Stimulated activated CD8-positive, alpha-beta memory T cell treated with anti-CD3 and anti-CD28 coated beads, Interleukin-7, amount 100 ng/mL, for 24 hours (primary cell): Measurements from ENCODE around the gene RET.
"Not testable (repeated sequence)": the region's sequence is repeated elsewhere in the genome, so short reads cannot be mapped to it uniquely, and the experiment has no call there.

ENCODE experiments used
- DNase-seq: peaks from one replicate; pipeline ENCODE4 v3.0.0-alpha.2; 2020; ENCODE audit warnings: low read depth

The RET gene

DNA sequence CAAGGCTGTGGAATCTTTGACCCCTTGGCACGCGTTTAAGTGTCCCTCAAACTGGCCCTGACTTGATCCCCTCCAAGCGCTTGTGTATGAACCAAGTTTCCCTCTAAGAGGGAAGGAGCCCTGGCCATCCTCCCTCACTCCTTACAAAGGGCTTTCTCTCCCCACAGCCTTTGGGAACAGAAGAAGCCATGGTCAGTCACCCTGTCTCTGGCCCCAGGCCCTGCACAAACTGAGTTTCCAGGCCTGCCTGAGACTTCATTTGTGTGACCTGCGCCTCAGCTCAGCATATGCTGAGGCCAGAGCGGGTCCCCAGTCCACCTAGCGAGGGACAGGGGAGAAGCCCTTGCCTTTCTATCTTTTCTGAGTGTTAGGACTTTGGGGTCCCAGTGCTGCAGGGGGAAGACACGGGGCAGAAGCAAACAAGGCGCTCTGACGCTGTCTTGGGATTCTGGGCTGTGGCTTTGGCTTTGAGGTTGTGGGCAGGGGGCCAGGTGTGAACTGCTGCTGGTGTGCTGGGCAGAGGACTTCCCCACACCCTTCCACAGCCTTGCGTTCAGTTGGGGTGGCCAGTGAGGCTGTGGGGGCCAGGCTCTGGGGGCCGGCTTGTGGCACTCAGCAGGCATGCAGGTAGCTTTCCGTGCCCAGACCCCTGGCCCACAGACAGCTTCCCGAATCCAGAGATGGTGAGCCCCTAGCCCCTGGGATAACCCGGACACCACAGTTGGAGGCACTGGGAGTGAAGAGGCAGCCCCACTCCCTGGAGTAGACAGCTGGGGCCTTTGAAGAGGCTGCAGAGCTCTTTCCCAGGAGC is 1.5 kb downstream of the RET start:
- no peak for DNase-seq

DNA sequence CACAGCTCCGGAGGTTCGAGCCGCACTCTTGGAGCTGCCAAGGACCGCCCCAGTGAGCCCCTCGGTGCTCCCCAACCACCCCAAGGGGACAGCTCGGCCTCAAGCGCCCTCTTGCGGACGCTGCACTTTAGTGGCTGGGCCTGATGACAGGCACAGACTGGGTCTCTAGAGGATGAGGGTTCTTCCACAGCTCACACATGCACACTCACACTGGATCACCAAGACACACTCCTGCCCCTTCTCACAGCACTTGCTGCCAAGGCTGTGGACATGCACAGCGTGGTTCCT is 2.1 kb downstream of the RET start:
- DNase-seq = no peak

DNA sequence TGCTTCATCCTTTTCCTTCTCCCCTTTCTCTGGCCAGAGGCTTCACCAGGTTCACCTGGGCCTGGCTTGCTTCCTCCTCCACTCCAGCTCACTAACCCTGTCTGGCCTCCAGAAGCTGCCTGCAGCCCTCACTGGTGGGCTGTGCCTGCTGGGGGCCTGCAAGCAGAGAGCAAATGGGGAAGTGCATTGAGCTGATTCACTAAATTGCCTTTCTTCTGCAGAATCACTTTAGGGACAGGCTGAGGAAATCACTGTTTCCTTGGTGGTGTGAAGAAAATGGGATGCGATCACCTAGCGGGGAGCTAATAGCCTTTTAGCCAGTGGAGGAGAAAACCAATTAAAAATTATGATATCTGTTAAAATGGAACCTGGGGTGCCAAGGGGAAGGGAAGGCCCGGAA is 3.0 kb downstream of the RET start:
- no peak for DNase-seq

DNA sequence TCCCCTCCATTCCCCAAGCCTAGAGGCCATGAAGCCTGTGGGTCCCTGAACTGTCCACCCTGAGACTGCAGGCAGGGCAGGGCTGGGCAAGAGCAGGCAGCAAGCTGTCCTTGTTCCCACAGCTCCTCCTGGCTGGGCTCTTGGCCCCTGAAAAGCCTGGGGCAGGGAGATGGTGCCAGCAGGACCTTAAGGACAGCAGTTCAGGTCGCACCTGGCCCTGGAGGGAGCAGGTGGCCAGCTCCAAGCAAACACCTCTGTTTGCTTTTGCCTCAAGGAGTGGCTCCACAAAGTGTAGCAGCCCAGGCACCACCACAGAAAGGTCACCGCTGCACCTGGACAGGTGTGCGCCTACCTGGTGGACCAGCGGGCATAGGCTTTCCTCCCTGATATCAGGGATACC is 5.2 kb downstream of the RET start:
- no peak for DNase-seq

DNA sequence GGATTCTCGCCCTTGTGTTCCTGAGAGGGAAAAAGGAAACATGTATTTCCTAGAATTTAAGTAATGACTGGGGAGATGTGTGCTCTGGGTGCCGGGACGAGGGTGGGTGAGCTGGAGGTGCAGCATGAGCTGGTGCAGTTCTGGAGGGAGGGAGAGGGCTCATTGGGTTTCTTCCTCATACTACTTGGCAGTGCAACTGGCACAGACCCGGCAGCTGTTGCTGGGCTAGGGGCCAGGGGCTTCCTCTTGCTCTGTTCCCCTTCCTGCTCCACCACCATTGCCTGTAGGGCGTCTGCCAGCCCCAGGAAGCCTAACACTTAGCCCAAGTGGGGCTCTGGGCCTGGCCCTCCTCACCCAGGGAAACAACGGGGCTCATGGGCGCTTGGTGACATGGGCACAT is 5.9 kb downstream of the RET start:
- DNase-seq = no peak

DNA sequence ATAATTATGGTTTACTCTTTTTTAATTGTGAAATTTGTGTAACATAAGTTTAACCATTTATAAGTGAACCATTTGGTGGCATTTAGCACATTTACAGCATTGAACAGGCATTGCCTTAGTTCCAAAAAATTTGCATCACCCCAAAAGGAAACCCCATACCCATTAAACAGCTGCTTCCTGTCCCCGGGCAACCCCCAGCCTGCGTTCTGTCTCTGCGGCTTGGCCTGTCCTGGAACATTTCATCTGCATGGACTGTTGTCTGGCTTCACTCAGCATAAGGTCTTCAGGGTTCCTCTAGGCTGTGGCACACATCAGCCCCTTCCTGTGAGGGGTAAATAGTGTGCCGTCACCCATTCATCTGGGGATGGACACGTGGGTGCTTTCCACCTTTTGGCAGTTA is 6.9 kb downstream of the RET start:
- no peak for DNase-seq

DNA sequence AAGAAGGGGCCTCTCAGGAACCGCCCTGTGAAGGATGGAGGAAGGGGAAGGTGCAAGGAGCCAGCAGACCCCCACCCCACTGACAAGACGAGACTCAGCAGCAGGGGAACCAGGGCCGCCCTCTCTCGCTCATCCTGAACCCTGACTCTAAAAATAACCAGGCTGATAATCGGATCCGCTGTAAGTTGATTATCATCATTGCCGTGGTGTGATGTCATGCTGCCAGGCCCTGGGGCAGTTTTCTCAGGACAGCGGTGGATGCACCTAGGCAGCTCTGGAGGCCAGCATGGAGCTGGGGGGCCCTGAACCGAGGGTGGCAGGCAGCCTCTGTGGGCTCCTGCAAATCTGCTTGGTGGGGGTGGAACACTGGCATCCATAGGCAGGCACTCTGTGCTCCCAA is 7.9 kb downstream of the RET start:
- DNase-seq = no peak

DNA sequence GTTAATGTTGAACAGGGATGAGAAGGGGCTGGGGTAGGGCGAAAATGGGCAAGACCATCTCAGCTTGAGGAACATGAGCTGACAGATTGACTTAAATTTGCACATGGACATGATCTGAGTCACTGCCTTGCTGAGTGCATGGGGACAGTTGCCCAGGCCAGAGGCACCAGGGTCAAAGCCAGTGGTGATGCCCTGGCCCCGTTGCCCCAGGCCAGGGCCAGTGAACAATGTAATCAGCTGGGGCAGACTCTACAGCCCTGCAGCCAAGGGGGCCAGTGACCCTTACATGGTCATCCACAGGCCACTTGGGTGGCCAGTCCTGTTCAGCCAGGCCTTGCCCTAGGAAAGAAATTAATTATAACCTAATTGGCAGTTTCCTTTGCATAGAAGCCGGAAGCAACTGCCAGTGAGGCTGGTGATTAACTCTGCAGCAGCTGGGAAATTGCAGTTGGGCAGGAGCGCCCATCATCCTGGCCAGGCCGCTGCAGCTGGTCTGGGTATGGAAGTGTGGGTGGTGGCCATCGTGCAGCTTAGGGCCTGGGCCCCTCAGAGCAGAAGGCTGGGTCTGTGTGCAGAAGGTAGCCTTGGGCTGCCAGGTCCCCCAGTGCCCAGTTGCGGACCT is 9.6 kb downstream of the RET start:
- no peak for DNase-seq

DNA sequence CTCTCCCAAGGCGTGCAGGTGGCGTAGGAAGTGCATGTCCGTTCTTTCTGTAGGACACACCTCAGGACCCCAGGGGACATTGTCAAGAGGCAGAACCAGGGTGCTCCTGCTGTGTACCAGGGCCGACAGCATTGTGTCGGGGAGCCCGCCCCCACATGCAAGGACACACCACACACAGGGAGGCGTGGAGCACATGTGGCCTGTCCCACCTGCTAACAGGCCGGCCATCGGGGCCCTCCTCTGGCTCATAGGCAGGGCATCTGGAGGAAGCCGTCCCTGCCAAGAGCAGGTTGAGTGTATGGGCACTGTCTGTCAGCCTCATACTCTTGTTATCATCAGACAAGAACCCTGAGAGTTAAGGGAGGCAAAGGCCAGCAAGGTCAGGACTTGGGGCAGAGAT is 12.7 kb downstream of the RET start:
- DNase-seq = no peak

DNA sequence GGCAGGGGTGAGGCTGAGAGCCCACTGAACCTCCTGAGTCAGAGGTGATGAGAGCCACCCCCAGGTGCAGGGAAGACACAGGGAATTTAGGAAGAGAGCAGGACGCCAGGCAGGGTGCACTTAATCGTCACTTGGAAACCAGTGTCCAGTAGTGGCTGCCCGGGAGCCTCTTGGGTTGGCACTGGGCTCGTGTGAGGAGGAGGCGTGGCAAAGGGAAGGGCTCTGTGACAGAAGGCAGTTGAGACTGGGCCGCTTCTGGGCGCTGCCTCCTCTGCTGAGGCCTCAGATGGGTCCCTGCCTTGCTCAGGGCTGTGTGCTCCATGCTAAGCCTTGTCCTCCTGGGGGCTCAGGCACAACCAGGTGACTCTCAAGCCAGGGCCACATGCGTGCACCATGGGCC is 13.3 kb downstream of the RET start:
- no peak for DNase-seq

DNA sequence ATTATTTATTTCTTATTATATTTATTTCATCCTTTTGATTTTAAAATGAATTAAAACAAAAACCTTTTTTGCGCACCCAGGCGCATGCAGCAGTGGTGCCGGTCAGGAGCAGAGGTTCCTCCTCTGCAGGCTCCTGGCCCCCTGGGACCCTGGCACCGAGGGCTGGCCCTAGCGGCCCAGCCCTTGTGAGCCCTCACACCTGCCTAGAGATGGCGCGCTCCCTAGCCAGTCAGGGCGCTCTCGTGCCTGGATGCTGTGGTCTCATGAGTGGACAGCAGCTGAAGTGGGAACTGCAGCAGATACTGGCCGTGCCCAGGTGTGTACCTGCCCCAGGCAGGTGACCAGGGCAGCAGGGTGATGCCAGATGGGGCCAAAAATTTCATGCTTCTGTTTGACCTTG is 13.8 kb downstream of the RET start:
- DNase-seq = no peak

DNA sequence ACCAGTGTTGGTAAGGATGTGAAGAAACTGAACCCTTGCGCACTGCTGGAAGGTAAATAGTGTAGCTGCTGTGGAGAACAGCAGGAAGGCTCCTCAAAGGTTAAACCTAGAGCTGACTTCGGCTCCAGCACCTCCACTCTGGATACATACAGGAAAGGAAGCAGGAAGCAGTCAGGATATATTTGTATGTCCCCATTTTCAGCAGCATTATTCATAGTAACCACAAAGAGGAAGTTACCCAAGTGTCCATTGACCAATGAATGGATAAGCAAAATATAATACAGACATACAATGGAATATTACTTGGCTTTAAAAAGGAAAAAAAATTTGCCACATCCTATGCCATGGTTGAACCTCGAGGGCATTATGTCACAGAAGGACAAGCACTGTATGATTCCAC is 15.0 kb downstream of the RET start:
- no peak for DNase-seq

DNA sequence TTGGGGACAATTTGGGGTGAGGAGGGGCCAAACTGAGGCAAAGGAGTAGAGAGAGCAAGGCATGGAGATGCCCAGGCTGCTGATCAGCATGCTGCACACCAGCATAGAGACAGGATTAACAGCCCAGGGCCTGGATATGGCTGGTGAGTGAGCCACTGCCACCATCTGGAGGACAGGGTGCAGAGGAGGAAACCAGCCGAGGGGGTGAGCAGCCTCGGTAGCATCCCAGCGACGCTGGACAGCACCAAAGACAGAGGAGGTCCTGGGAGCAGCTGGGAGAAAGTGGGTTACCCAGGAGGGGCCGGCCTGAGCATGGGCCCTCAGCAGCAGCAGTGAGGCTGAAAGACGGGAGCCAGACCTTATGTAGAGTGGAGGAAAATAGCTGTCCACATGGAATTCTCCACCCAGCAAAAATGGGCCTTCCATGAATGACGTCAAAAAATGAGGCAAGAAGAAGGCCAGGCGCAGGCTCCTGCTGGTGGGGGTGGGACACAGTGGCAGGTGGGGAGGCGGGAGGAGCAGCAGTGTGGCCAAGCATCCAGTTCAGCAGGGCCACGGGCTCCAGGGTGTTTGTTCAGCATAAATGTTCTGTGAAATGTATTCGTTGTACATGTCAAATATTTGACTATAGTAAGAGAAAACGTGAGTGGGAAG is 16.7 kb downstream of the RET start:
- no peak for DNase-seq

DNA sequence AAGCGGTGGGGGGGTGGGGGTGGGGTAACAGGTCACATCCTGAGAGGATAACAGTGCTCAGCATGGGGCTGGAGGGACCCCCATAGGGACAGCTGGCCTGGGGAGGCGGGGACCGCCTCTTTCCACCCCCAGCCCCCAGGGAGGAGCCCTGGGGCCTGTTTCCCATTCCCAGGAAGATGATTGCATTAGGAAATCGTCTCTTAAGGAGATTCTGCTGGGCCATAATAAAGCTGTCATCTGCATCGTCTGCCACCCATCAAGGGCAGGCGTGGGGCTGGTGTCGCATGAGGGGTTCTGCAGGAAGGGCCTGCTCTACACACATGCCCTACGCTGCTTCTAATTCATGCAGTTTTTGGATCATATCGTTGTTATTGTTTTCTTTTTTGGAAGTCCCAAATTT is 17.2 kb downstream of the RET start:
- no peak for DNase-seq

DNA sequence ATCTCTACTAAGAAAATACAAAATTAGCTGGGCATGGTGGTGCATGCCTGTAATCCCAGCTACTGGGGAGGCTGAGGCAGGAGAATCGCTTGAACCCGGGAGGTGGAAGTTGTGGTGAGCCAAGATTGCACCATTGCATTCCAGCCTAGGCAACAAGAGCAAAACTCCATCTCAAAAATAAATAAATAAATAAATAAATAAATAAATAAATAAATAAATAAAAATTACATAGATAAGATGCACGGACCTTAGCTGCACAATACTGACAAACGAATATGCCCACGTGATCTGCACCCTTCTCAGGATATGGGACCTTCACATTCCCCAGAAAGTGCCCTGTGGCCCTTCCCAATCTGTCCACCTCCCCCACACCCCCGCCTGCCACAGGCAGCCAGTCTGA is 22.5 kb downstream of the RET start:
- not testable (repeated sequence) for DNase-seq

DNA sequence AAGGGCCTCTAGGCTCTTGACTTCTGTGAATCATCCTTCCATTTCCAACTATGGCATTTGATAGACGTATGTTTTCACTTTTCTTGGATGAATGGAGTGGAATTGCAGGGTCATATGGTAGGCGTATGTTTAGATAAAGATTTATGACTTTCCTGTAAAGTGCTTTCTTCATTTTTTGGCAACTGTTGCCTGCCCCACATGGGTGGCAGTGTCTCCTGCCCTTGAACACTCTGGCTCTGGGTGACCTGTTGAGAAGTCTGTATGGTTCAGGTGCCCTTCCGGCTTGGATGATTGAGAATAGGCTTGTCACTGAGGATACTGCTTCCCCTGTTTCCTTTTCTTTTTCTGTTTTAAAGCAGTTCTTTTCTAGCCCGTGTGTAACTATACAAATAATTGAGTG is 23.1 kb downstream of the RET start:
- DNase-seq = no peak

DNA sequence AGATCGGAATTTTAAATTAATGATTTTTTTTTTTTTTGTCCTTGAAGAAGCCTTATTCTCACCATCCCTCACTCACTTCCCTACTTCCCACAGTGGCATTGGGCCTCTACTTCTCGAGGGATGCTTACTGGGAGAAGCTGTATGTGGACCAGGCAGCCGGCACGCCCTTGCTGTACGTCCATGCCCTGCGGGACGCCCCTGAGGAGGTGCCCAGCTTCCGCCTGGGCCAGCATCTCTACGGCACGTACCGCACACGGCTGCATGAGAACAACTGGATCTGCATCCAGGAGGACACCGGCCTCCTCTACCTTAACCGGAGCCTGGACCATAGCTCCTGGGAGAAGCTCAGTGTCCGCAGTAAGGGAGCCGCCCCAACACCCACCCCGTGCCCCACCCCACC is 23.5 kb downstream of the RET start:
- DNase-seq = no peak

DNA sequence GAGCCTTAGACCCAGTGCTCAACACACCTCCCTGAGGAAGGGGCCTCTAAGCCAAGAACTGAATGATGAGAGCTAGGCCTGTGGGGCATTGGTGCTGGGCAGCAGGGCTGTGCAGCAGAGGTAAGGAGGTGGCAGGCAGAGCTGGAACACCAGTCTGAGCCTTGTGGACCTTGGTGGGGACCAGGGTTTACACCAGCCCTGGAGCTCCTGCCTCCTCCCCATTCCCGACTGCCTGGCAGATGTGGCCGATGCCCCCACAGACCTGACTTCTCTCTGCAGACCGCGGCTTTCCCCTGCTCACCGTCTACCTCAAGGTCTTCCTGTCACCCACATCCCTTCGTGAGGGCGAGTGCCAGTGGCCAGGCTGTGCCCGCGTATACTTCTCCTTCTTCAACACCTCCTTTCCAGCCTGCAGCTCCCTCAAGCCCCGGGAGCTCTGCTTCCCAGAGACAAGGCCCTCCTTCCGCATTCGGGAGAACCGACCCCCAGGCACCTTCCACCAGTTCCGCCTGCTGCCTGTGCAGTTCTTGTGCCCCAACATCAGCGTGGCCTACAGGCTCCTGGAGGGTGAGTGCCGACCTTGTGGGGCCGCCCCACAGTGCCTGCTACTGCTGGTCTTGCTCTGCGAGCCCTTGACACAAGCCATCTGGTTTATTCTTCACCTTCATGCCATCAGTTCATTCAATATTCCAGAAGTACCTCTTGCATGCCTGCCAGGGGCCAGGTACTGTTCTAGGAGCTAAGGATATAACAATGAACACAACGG is 25.4 kb downstream of the RET start:
- no peak for DNase-seq

DNA sequence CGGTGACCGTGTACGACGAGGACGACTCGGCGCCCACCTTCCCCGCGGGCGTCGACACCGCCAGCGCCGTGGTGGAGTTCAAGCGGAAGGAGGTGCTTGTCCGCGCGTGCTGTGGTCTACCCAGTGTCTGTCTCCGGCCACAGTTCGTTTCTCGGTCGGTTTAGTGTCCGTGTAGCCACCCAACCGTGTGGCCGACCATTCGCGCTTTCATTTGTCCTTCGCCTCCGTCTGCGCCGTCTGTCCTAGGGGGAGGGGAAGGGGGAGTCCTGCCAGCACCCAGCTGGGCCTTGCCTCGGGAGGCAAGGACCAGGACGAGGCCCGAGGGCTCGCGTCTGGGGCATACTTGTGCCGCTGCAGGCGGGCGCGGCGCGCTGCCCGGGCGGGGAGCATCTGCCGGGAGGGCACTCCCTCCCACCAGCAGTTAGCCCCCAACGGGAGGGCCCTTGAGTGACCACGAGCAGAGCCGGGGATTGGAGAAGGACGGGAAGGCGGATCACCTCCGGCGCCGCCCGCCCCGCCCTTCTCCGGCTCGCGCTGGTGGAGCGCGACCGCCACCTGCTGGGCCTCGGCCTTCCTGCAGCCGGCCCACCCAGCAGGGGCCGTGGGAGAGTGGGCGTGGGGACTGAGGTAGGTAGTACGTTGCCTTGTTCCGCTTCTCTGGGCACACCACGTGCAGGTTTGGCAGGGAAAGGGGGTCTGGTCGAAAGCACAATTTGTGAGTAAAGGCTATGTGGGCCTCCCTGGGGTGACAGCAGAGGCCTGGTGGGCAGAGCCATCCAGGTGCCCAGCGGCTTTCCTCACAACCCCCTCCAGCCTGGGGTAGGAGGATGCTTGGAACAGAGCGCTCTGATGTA is 28.5 kb downstream of the RET start:
- peak; percentile 52 for DNase-seq

DNA sequence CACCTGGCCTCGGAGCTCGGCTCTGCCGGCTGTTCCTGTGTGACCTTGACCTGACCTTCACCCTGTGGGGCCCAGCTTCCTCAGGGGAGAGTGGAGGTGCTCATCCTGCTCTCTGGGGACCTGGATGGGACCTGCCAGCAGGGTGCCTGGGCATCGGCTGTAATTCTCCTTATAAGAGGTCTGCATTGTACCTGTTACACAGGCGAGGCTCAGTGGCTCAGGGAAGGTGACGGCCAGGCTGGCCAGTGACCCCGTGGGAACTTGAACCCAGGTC is 29.0 kb downstream of the RET start:
- no peak for DNase-seq

DNA sequence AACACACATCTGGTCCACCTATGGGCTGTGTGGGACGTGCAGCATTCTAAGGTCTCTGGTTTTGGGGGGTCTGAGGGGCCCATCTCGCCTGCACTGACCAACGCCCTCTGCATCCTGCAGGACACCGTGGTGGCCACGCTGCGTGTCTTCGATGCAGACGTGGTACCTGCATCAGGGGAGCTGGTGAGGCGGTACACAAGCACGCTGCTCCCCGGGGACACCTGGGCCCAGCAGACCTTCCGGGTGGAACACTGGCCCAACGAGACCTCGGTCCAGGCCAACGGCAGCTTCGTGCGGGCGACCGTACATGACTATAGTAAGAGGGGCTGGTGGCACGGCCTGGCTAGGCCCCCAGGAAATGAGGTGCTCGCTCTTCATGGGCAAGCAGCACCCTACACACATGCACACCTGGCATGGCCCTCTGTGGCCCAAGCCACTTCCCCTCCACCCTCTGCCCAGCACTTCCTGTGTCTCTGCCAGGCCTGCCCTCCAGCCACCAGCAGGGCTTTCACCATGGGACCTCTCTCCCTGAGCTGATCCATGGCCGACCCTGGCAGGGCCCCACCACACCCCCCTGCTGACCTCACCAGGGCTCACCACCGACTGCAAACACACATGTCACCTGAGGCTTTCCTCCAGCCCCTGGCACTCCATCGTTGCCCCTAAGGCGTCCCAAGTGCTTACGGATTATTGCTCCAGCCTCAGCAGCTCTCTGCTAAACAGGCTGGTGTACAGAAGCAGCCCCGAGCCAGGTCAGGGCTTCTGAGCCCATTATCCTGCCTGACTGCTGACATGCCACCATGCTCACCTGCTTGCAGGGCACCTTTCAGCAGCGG is 29.6 kb downstream of the RET start:
- DNase-seq = no peak
